GM21717 (cell line): ENCODE measurements around the gene RRP1.
A peak's percentile ranks its signal among the peaks of the same experiment; 100 is the strongest.

Experiments used
- ATAC-seq: cut with Tn5 transposase; IDR thresholded peaks from one replicate; pipeline ENCODE4 v1.9.1; 2021; ENCODE audit warnings: mild to moderate bottlenecking, moderate library complexity; ENCODE audit not compliant: unreplicated experiment

RRP1 gene, protein sequence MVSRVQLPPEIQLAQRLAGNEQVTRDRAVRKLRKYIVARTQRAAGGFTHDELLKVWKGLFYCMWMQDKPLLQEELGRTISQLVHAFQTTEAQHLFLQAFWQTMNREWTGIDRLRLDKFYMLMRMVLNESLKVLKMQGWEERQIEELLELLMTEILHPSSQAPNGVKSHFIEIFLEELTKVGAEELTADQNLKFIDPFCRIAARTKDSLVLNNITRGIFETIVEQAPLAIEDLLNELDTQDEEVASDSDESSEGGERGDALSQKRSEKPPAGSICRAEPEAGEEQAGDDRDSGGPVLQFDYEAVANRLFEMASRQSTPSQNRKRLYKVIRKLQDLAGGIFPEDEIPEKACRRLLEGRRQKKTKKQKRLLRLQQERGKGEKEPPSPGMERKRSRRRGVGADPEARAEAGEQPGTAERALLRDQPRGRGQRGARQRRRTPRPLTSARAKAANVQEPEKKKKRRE

GRCh38 chr21:43789276-43790009, at the start of gene RRP1:
Gene RRP1 (plus strand): TSS chr21:43789577. CDS start chr21:43789630, 53 bp downstream.
- peak; percentile 56 for ATAC-seq

DNA sequence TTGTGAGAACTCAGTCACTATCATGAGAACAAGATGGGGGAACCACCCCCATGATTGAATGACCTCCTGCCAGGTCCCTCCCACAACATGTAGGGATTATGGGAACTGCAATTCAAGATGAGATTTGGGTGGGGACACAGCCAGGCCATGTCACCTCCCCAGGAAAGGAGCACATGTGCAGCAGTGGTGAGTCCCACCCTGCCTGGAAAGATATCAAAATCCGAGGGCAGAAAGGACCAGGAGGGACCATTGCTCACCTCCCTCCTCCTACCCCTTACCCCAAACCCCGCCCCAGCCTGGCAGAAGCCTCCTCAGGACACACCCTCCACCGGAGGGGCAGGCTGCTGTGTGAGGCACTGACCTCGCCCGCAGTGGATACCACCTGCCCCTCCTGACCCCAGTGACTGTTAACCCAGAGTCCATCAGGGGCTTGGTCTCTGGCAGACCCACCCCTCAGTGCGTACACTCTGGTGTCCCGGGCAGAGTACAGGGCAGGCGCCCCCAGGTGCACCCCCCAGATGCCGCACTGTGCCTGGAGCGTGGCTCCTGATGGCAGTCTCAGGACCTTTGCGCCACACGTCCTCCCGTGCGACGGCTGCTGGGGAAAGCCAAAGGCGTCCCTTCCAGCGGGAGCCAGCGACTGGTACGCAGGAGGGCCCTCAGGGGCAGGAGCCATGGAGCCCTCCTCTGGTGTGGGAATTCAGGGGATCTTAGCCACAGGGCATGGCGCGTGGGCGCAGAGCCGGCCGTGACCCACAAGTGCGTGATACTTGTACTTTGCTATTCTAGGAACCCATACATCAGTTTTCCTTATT, 49.5 kb upstream of the RRP1 start:
- ATAC-seq = no peak

DNA sequence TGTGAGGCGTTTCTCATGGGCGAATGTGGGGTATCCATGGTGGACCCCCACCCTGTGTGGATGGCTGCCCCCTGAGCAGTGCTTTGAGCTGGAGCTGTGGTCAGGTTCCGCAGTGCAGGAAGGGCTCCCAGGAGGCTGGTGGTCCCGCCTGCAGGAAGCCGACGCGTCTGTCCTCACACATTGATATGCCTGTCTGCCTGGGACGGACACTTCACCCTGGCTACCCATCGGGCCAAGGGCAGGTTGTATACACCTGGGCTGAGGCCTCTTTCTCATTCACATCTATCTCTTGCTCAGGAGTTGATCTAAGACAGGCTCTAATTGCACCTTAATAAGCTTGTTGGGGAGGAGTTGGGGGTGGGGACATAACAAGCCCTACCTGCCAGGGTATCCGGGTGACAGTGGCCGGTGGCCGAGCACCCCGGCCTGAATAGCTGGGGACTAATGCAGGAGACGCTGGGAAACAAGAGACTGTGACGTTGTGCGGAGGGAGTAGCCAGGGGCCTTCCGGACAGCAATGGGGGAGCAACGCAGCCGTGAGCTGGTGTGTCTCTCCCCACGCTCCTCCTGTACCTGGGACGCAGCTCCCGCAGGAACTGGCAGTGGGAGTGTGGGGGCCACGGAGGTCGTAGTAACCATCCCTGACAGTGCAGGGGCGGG, 48.8 kb upstream of the RRP1 start:
- ATAC-seq = no peak

DNA sequence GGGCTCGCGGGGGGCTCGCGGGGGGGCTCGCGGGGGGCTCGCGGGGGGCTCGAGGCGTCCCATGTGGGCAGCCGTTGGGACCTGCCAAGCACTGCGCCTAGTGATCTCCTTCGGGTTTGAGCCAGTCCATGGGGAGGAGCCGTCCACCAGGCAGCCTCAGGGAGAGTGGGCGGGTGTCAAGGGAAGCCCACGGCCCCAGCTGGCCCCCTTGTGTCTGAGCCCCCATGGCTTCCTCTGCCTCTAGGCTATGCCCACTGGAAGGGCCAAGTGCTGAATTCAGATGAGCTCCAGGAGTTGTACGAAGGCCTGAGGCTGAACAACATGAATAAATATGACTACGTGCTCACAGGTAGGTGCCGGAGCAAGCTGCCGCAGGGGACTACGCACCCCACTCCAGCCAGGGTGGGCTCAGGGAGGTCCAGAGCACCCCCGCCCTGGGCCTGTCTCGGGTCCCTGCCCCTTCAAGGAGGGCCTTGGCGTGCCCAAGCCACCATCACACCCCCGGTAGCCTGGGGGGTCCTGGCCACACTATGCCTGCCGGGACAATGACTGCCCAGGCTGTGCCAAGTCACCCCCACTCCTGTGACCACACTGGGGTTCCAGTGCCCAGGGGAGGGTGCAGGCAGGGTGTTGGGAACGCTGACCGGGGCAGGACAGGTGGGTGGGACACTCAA, 47.8 kb upstream of the RRP1 start:
- no peak for ATAC-seq

DNA sequence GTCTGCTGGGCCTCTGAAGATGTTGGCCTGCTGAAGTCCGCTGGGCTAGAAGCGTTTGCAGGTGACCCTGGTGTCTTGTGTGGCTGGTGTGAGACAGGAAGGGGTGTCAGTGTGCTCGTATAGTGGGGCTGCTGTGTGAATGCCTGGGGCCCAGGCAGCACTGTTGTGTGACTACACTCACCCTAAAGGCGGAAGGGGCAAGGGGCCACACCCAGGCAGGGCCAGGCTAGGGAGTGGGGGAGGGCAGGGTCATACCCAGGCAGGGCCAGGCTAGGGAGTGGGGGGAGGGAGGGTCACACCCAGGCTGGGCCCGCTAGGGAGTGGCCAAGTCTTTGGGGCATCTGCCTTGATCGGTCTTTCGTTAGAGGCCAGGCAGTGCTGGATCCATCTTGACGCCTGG, 45.4 kb upstream of the RRP1 start:
- no peak for ATAC-seq

- ATAC-seq = no peak
Measured at GRCh38 chr21:43744725-43745124, 44.7 kb upstream of the RRP1 start.

GRCh38 chr21:43745772-43746517, 43.4 kb upstream of the RRP1 start:
- ATAC-seq = no peak

DNA sequence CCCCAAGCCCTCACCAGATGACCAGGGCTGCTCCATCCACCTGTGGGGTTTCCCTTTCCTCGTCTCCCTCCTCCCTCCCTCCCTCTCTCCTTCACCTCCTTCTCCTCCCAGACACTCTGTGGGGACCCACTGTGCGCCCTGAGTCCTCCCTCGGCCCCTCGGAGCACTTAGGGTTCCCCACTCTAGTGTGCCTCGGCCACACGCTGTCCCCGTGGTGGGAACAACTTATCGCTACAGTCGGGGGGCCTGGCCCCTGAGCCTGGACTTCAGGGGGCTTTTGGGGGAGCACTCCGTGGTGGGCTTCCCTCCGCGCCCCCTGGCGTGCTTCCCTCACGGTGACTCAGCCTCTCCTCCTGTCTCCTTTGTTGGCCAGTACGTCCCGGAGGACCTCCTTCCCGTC, 40.8 kb upstream of the RRP1 start:
- no peak for ATAC-seq

- ATAC-seq = no peak
Measured at GRCh38 chr21:43749651-43750262, 39.6 kb upstream of the RRP1 start.

DNA sequence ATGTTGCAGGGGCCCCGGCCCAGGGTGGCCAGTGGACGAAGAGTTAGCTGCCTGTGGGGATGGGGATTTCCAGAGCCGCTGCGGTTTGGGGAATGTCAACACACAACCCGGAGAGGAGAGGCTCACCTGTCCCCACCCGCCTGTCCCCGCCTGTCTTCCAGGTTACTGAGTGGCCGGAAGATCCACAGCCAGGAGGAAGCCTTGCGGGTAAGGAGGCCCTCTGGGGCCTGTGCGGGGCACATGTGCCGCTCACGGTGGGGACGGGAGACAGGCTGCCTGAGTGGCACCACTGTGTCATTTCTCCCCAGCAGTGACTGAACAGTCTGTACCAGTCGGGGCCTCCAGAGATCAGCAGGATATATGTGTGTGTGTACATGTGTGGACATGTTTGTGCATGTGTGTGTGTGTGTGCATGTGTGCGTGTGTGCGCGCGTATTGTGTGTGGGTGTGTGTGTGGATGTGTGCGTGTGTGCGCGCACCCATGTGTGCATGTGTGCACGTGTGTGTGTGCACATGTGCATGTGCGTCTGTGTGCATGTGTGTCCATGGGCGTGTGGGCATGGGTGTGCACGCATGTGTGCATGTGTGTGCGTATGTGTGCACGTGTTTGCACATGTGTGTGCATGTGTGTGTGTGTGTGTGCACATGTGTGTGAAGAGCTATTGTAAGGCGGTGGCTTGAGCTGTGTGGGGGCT, 38.9 kb upstream of the RRP1 start:
- ATAC-seq = no peak

DNA sequence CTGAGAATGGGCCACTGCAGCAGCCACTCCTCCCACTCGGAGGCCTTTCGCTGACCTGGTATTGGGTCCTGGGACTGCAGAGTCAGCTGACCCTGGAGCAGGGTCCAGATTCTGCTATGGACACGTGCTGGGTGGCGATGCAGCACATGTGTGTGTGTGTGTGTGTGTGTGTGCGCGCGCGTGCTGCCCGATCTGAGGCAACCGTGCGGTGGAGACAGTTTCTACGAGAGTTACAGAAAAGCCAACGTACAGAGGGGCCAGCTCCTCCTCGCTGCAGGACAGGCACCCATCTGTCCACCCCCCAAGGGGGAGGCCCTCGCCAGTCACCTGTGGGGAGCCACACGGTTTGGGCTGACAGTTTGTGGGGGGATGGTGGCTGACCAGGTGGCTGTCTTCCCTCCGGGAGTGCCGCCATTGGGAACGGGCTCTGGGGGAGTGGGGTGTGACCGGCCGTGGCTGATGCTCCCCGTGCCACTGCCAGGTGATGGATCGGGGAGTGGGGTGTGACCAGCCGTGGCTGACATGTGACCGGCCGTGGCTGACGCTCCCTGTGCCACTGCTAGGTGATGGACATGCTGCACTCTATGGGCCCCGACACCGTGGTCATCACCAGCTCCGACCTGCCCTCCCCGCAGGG, 37.3 kb upstream of the RRP1 start:
- no peak for ATAC-seq

GRCh38 chr21:43752758-43753438, 36.5 kb upstream of the RRP1 start:
- no peak for ATAC-seq

DNA sequence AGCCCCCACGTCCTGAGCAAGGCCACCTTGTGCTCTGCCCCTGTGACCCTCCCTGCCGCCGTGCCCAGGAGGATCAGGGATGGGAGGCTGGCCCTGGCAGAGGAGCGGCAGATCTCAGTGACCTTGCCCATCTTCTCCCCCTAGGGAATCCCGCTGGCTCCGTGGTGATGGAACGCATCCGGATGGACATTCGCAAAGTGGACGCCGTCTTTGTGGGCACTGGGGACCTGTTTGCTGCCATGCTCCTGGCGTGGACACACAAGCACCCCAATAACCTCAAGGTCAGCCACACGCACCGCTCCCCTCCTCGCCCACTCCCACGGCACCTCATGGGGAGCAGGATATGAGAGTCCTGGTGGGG, 36.0 kb upstream of the RRP1 start:
- ATAC-seq = no peak

DNA sequence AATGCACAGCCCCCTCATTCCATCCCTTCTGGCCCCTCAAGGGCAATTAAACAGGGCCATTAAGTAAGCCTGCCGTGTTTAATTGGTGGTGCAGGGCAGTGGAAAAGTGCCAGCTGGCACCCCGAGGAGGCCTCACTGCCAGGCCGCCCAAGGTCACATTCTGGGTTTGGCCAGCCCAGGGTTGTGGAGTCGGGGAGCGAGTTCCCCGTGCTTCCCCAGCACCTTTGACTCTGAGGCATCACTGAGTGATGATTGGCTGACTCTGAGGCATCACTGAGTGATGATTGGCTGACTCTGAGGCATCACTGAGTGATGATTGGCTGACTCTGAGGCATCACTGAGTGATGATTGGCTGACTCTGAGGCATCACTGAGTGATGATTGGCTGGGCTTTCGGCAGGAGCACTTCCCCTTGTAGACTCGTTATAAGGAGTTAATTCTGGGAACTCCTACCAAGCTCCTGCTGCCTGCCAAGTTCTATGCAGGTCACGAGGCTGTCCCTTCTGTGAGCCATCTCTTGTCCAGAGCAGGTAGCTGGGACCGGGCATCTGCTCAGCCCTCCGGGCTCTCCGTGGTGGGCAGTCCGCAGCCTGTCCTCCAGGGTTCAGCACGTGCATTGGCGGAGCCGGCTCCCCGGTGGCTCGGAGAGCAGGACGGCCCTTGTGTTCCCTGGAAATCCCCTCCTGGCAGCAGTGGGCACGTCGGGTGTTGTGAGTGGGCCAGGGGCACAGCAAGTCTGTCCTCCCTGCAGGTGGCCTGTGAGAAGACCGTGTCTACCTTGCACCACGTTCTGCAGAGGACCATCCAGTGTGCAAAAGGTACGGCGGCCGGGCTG, 34.2 kb upstream of the RRP1 start:
- no peak for ATAC-seq

DNA sequence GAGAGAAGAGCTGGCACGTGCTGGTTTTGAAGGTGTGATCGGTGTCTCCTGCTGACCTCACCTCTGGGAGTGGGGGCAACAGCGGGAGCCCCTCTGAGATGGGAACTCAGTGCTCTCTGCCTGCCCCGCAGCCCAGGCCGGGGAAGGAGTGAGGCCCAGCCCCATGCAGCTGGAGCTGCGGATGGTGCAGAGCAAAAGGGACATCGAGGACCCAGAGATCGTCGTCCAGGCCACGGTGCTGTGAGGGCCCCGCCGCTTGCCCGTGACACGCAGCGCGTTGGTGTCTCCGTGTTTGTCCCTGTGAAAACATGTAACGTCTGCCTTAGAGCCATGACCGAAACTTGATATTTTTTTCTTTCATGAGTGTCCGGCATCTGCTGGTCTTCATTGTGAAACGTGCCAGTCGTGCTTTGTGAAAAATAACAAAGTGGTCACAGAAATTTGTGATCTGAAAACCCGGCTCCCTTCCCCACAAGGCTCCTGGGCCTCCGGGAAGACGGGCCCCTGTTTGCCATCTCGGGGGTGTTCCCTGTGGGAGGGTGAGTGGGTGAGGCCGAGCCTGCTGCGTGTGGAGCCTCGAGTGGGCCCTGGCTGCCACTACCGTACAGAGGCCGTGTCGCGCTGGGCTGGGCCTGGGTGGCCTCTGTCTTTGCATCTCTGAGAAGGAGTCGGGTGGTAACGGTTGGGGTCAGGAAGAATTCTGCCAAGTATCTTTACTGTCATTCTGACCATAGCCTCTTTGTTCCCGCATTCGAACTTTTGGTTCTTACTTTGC, 33.4 kb upstream of the RRP1 start:
- ATAC-seq = no peak

DNA sequence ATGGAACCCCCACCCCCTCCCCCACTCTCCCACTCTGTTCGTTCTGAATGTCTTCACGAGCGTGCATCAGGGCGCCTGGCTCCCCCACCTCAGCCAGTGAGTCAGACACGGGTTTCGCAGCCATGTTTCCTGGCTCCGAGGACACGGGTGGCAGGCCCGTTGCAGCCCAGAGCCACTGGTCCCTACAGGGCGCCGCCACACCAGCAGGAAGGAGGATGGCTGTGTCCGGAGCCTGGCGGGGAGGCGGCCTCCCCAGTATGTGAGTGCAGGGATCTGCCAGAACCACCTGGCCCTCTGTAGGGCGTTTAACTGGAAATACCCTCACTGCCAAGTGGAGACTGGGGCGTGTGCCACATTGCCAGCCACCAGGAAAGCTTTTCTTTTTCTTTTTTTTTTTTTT, 31.8 kb upstream of the RRP1 start:
- no peak for ATAC-seq
